ENCODE data around the gene ACD. TPM values are rescaled to one million over a fixed set of nuclear protein-coding genes. Genes with fewer than 3 reads are reported as not detected.

The ACD gene
- total RNA-seq, 1 experiment from 2014 or later, result 44.0 TPM

- peaks cover 43% of the 10 kb centered on the region for H3K36me3 Mint-ChIP-seq (ENCODE audit: insufficient read depth, unreplicated experiment)
- H3K4me1 Mint-ChIP-seq (ENCODE audit: low read depth, unreplicated experiment), result no peaks in the 10 kb centered on the region
- H3K27ac Mint-ChIP-seq (ENCODE audit: unreplicated experiment), result no peak overlapping the region
- BruUV-seq (replicated peaks), result no TSS peak
- H3K27me3 Mint-ChIP-seq (ENCODE audit: unreplicated experiment), result no peaks in the 10 kb centered on the region
- no peaks in the 10 kb centered on the region for H3K9me3 Mint-ChIP-seq (ENCODE audit: low read depth, unreplicated experiment)
- peak; percentile 59 for TF ChIP-seq CTCF (IDR thresholded peaks at IDR 0.05; ENCODE audit: unreplicated experiment)
- peak; percentile 93 for DNase-seq
- intact Hi-C loops (cut with micrococcal nuclease; ENCODE audit: unreplicated experiment), result loop anchor here (5.0 kb wide), 1 partner anchor 121 kb away; no protein-coding TSS in a partner anchor
- CTCF ChIA-PET, result interaction anchor here (1.9 to 4.1 kb wide), 2 partner anchors 121 to 147 kb away, joined by 11 to 31 read pairs; no protein-coding TSS in a partner anchor
- H3K4me3 Mint-ChIP-seq (ENCODE audit: low read depth, unreplicated experiment), result peak overlapping the region; percentile 88
Measured at GRCh38 chr16:67667817-67668494, 7.9 kb upstream of the ACD start.

- no peak for DNase-seq
- no peak for TF ChIP-seq CTCF (IDR thresholded peaks at IDR 0.05; ENCODE audit: unreplicated experiment)
- CTCF ChIA-PET, result interaction anchor here (1.9 to 4.1 kb wide), 2 partner anchors 120 to 146 kb away, joined by 11 to 31 read pairs; no protein-coding TSS in a partner anchor
- Mint-ChIP-seq H3K27me3 (ENCODE audit: unreplicated experiment) (no peaks in the 10 kb centered on the region), H3K27ac (ENCODE audit: unreplicated experiment) (no peak overlapping the region), H3K36me3 (ENCODE audit: insufficient read depth, unreplicated experiment) (peaks cover 43% of the 10 kb centered on the region), H3K4me3 (ENCODE audit: low read depth, unreplicated experiment) (peak overlapping the region; percentile 88), H3K4me1 (ENCODE audit: low read depth, unreplicated experiment) (no peaks in the 10 kb centered on the region), H3K9me3 (ENCODE audit: low read depth, unreplicated experiment) (no peaks in the 10 kb centered on the region)
- intact Hi-C loops (cut with micrococcal nuclease; ENCODE audit: unreplicated experiment), result loop anchor here (5.0 kb wide), 1 partner anchor 120 kb away; no protein-coding TSS in a partner anchor
- no TSS peak for BruUV-seq (replicated peaks)
Measured at GRCh38 chr16:67667453-67667816, 7.4 kb upstream of the ACD start.

- Mint-ChIP-seq H3K4me1 (ENCODE audit: low read depth, unreplicated experiment) (no peaks in the 10 kb centered on the region), H3K27me3 (ENCODE audit: unreplicated experiment) (no peaks in the 10 kb centered on the region), H3K27ac (ENCODE audit: unreplicated experiment) (peak within 1 kb of the TSS; percentile 1), H3K4me3 (ENCODE audit: low read depth, unreplicated experiment) (peak within 1 kb of the TSS; percentile 88), H3K9me3 (ENCODE audit: low read depth, unreplicated experiment) (no peaks in the 10 kb centered on the region), H3K36me3 (ENCODE audit: insufficient read depth, unreplicated experiment) (peaks cover 48% of the 10 kb centered on the region)
- no peak for TF ChIP-seq CTCF (IDR thresholded peaks at IDR 0.05; ENCODE audit: unreplicated experiment)
- DNase-seq, result peak; percentile 82
- CTCF ChIA-PET, result interaction anchor here (1.4 to 4.1 kb wide), 3 partner anchors 53 to 146 kb away, joined by 4 to 31 read pairs (median 11); partner anchors contain the start of gene GFOD2
- BruUV-seq (replicated peaks), result no TSS peak
- intact Hi-C loops (cut with micrococcal nuclease; ENCODE audit: unreplicated experiment), result loop anchor here (5.0 kb wide), 1 partner anchor 120 kb away; no protein-coding TSS in a partner anchor
Measured at GRCh38 chr16:67666559-67667452, 6.7 kb upstream of the ACD start, which contains the start of the genes C16orf86 and ENKD1. Gene C16orf86 (plus strand): TSS chr16:67666814. CDS start chr16:67666971, 157 bp downstream. Gene ENKD1 (minus strand): TSS chr16:67666750. CDS start chr16:67666442, 308 bp downstream.

- peak; percentile 53 for DNase-seq
- no TSS peak for BruUV-seq (replicated peaks)
- H3K36me3 Mint-ChIP-seq (ENCODE audit: insufficient read depth, unreplicated experiment), result peaks cover 55% of the 10 kb centered on the region
- no peak for TF ChIP-seq CTCF (IDR thresholded peaks at IDR 0.05; ENCODE audit: unreplicated experiment)
- CTCF ChIA-PET, result interaction anchor here (1.4 to 4.1 kb wide), 2 partner anchors 53 to 145 kb away, joined by 4 to 31 read pairs; partner anchors contain the start of gene GFOD2
- peak overlapping the region; percentile 1 for H3K27ac Mint-ChIP-seq (ENCODE audit: unreplicated experiment)
- intact Hi-C loops (cut with micrococcal nuclease; ENCODE audit: unreplicated experiment), result loop anchor here (5.0 kb wide), 1 partner anchor 119 kb away; no protein-coding TSS in a partner anchor
- H3K4me1 Mint-ChIP-seq (ENCODE audit: low read depth, unreplicated experiment), result no peaks in the 10 kb centered on the region
- H3K4me3 Mint-ChIP-seq (ENCODE audit: low read depth, unreplicated experiment), result peak overlapping the region; percentile 88
- no peaks in the 10 kb centered on the region for H3K27me3 Mint-ChIP-seq (ENCODE audit: unreplicated experiment)
- no peaks in the 10 kb centered on the region for H3K9me3 Mint-ChIP-seq (ENCODE audit: low read depth, unreplicated experiment)
Measured at GRCh38 chr16:67666032-67666551, 6.0 kb upstream of the ACD start.

All from Calu3 (cell line).